ENCODE data around the gene GH2. TPM values are rescaled to one million over a fixed set of nuclear protein-coding genes. Genes with fewer than 3 reads are reported as not detected.

Gene GH2
- total RNA-seq, 4 donors from 2014 or later = not detected

- Histone ChIP-seq H3K27me3 (peaks cover 0 to 3% of the 10 kb centered on the region in 2 donors), H3K27ac (peak overlapping the region; percentile 86 to 95), H3K4me3 (peak overlapping the region; percentile 58 to 70), H3K4me1 (peaks cover 14 to 20% of the 10 kb centered on the region in 2 donors), H3K9me3 (no peaks in the 10 kb centered on the region), H3K36me3 (no peaks in the 10 kb centered on the region)
- TF ChIP-seq CTCF (IDR thresholded peaks at IDR 0.05) (no peak), POLR2A (IDR thresholded peaks at IDR 0.05) (no peak)
- no peak for DNase-seq
- intact Hi-C loops (cut with DNase I; ENCODE audit: low total_unique reads) = no loop called here
Observed at GRCh38 chr17:63840591-63841349, 41.0 kb downstream of the GH2 start.

- Histone ChIP-seq H3K4me3 (peak overlapping the region in 1 of 2 donors; percentile 1), H3K9me3 (no peaks in the 10 kb centered on the region), H3K27me3 (peaks cover 0 to 3% of the 10 kb centered on the region in 2 donors), H3K4me1 (peaks cover 14 to 20% of the 10 kb centered on the region in 2 donors), H3K27ac (peak overlapping the region; percentile 86 to 95), H3K36me3 (no peaks in the 10 kb centered on the region)
- peak; percentile 91 to 94 for DNase-seq
- TF ChIP-seq POLR2A (IDR thresholded peaks at IDR 0.05) (peak in 1 of 2 donors; percentile 34), CTCF (IDR thresholded peaks at IDR 0.05) (no peak)
- intact Hi-C loops (cut with DNase I; ENCODE audit: low total_unique reads) = no loop called here
Observed at GRCh38 chr17:63838631-63839171, 43.0 kb downstream of the GH2 start.

- Histone ChIP-seq H3K27me3 (peaks cover 0 to 3% of the 10 kb centered on the region in 2 donors), H3K4me3 (peak overlapping the region in 1 of 2 donors; percentile 1), H3K9me3 (no peaks in the 10 kb centered on the region), H3K4me1 (peaks cover 14 to 20% of the 10 kb centered on the region in 2 donors), H3K27ac (peak overlapping the region; percentile 86 to 95), H3K36me3 (no peaks in the 10 kb centered on the region)
- no peak for TF ChIP-seq POLR2A (IDR thresholded peaks at IDR 0.05)
- TF ChIP-seq CTCF (IDR thresholded peaks at IDR 0.05) = no peak
- intact Hi-C loops (cut with DNase I; ENCODE audit: low total_unique reads) = no loop called here
- no peak for DNase-seq
Observed at GRCh38 chr17:63837962-63838600, 43.7 kb downstream of the GH2 start.

GRCh38 chr17:63837480-63837879 lies 44.3 kb downstream of the GH2 start:
- Histone ChIP-seq H3K4me1 (peaks cover 14 to 20% of the 10 kb centered on the region in 2 donors), H3K4me3 (no peak overlapping the region), H3K27me3 (peaks cover 0 to under 1% of the 10 kb centered on the region in 2 donors), H3K36me3 (no peaks in the 10 kb centered on the region), H3K27ac (peak overlapping the region; percentile 86 to 95), H3K9me3 (no peaks in the 10 kb centered on the region)
- no peak for DNase-seq
- TF ChIP-seq CTCF (IDR thresholded peaks at IDR 0.05) (no peak), POLR2A (IDR thresholded peaks at IDR 0.05) (no peak)
- intact Hi-C loops (cut with DNase I; ENCODE audit: low total_unique reads) = no loop called here

- Histone ChIP-seq H3K27ac (peak overlapping the region in 1 of 2 donors; percentile 86), H3K36me3 (no peaks in the 10 kb centered on the region), H3K4me1 (peaks cover 14 to 20% of the 10 kb centered on the region in 2 donors), H3K9me3 (no peaks in the 10 kb centered on the region), H3K27me3 (no peaks in the 10 kb centered on the region), H3K4me3 (no peak overlapping the region)
- no peak for TF ChIP-seq POLR2A (IDR thresholded peaks at IDR 0.05)
- intact Hi-C loops (cut with DNase I; ENCODE audit: low total_unique reads) = no loop called here
- DNase-seq = no peak
Observed at GRCh38 chr17:63836811-63837210, 44.9 kb downstream of the GH2 start.
